Sciatic nerve (tissue), 2 donors: ENCODE data around the gene FNDC11. TPM values are rescaled to one million over a fixed set of nuclear protein-coding genes. Genes with fewer than 3 reads are reported as not detected.

Source experiments
- ATAC-seq: fragments of 200-7000 bp; cut with Tn5 transposase; one replicate; pipeline ENCODE4 v1.9.1; 2020; ENCODE audit warnings: mild to moderate bottlenecking, moderate library complexity
- DNase-seq: peaks from one replicate; pipeline ENCODE4 v3.0.0-alpha.2; 2020; ENCODE audit warnings: low spot score
- intact Hi-C: fragments of 100-400 bp; cut with DNase I; formaldehyde crosslinking; loops from one replicate; pipeline ENCODE4 v1.14.2; 2022
- total RNA-seq: library from RNA; stranded (reverse); fragmentation: NEBNext Ultra II Directional; extraction: Animal tissue kit (Norgen Biotek cat#: 25700); gene quantifications from one replicate; pipeline ENCODE4 v1.2.1, GENCODE V29; 2021
- donor health status: DM: no; HTN: no; CAD: no.
- donor health status: DM: no; HTN: no; CAD: no.

The FNDC11 gene
- total RNA-seq, 1 donor from 2014 or later, result 0.94 TPM

GRCh38 chr20:63536997-63537524, 16.9 kb upstream of the FNDC11 start, which contains the start of gene PTK6:
Gene PTK6, minus strand, starts transcription at chr20:63537376. Its CDS starts 62 bp downstream, at chr20:63537314.
- DNase-seq (no peak), ATAC-seq (peak; percentile 6)
- intact Hi-C loops, result loop anchor here (5.0 to 10.0 kb wide), 2 partner anchors 328 to 440 kb away; partner anchors contain the start of genes ABHD16B, SAMD10 and TPD52L2

DNA sequence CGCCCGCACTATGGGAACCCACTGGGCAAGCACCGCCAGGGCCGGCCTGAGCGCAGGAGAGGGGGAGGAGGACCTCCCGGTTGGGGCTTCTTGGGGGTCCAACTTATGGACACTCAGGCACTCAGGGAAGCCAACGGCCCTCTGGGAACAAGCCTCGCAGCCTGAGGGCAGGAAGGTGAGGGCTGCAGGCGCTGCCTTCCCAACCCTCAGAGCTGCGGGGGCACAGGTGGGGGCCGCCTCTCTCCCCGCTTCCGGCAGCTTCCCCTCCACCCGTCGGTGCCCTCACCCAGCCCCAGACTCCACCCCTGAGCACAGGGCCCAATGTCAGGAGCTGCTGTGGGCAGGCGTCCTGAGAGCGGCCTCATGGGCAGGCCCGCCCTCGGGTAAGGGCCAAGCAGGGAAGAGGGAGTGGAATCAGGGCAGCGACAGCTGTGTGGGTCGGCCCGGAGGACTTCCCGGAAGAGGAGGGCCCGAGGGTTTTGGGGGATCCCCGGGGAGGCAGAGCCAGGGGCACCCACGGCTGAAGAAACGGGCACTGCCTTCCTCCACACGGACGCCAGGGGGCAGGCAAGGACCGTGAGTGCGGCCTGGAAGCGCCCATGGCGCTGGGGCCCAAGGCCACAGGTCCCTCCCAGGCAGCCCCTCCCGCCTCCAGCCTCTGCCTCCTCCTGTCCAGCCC, 16.3 kb upstream of the FNDC11 start:
- peak; percentile 85 for ATAC-seq
- intact Hi-C loops, result loop anchor here (5.0 to 10.0 kb wide), 2 partner anchors 327 to 440 kb away; partner anchors contain the start of genes ABHD16B, SAMD10 and TPD52L2
- DNase-seq, result peak; percentile 89

DNA sequence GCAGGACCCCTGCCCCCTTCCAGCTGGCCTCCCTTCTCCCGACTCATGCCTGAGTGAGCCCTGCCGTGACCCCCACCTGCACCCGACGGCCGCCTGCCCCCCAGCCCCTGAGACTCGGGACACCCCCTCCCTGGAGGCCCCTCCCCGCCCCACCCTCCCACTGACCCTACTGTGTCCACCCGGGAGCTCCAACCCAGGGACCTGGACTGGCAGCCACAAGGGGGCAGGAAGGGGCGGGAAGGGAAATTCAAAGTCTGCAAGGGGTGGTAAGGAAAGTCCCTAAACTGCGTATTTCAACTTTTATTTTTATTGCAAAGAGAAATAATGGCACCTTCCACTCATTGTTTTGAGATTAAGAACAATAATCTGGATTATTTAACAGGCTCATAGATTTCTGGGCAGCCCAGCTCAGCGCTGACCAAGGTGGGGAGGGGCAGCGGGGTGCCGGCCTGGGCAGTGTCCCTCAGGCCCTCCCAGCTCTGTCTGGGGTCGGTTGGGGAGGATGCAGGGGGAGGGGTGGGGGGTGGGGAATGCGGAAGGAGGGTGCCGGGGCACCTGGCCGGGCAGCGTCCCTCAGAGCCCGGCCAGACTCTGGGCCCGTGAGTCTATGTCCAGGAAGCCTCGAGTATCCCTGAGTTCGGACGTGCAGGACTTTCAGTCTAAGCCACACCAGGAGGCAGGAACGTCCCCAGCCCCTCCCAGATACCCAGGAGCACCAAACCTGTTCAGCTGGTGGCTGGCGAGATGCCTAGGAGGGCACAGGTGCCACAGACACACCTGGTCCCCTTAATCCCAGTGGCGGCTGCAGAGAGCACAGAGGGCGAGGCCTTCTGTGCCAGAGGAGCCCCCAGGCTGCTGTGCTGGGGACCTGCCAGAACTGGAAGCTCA, 15.5 kb upstream of the FNDC11 start:
- intact Hi-C loops, result loop anchor here (5.0 to 10.0 kb wide), 2 partner anchors 326 to 439 kb away; partner anchors contain the start of genes ABHD16B, SAMD10 and TPD52L2
- DNase-seq, result no peak
- ATAC-seq, result peak; percentile 22

GRCh38 chr20:63539092-63539430, 14.9 kb upstream of the FNDC11 start:
- intact Hi-C loops, result loop anchor here (5.0 to 10.0 kb wide), 2 partner anchors 326 to 438 kb away; partner anchors contain the start of genes ABHD16B, SAMD10 and TPD52L2
- ATAC-seq, result no peak
- no peak for DNase-seq

- no peak for ATAC-seq
- intact Hi-C loops, result loop anchor here (5.0 to 10.0 kb wide), 2 partner anchors 325 to 438 kb away; partner anchors contain the start of genes ABHD16B, SAMD10 and TPD52L2
- no peak for DNase-seq
These were observed 14.3 kb upstream of the FNDC11 start for GRCh38 chr20:63539441-63540370.

DNA sequence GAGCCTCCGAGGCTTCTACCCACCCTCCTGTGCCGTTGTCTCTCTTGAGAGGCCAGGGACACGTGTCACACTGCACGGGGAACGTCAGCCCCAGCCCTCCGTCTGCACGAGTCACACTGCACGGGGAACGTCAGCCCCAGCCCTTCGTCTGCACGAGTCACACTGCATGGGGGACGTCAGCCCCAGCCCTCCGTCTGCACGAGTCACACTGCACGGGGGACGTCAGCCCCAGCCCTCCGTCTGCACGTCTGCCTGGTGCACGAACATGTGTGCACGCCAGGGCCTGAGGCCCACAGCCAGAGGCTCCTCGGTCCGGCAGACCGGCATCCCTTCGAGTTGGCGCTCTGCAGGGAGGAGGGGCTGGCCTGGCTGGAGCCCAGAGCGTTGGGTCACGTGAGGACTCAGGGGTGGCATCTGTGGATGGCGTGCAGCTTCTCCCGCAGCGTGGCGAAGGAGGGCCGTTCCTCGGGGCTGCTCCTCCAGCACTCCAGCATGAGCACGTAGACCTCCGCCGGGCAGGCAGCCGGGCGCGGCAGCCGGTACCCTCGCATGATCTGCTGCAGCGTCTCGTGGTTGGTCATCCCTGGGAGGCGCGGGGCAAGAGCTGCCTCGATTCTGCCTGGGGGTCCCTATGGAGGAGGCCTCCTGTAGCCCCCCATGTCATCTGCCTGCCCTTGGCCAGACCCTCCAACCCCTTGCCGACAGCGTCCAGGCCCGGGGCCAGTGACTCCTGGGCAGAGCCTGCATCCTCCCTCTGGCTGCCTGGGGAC, 13.4 kb upstream of the FNDC11 start:
- no peak for ATAC-seq
- intact Hi-C loops, result no loop called here
- DNase-seq, result no peak

DNA sequence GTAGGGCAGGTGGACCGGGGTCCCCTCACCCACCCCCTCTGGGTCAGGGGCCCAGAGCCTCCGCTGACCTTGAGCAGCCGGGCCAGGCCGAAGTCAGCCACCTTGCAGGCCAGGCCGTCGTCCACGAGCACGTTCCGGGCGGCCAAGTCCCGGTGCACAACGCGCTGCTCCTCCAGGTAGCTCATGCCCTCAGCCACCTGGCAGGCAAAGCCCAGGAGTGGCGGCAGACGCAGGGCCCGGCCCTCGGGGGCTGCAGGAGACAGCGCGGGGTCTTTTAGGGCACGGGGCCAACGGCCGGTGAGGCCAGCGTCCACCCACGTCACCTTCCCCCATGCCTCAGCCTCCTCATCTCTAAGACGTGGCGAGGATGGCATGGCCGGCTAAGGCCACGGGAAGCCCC, 12.6 kb upstream of the FNDC11 start:
- DNase-seq (no peak), ATAC-seq (no peak)
- intact Hi-C loops, result no loop called here

DNA sequence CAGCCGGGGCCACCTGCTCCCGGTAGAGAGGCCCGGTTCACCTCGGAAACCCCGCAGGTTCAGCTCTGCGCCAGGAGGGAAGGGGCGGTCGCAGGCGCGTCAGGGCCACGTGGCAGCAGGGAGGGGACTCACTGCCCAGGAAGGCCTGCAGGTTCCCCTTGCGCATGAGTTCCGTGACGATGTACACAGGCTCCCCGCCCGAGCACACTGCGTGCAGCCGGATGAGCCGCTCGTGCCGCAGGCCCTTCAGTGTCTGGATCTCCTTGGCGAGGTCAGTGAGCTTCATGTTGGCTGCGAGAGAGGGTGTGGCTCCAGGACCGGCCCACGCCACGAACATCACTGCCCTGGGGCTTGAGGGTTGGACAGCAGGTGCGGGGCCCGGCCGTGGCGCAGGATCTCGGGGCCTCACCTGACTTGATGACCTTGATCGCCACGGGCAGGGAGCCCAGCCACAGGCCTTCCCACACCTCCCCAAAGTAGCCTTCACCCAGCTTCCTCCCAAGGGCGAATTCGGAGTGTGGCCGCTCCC, 11.9 kb upstream of the FNDC11 start:
- DNase-seq (no peak), ATAC-seq (no peak)
- intact Hi-C loops, result no loop called here

DNA sequence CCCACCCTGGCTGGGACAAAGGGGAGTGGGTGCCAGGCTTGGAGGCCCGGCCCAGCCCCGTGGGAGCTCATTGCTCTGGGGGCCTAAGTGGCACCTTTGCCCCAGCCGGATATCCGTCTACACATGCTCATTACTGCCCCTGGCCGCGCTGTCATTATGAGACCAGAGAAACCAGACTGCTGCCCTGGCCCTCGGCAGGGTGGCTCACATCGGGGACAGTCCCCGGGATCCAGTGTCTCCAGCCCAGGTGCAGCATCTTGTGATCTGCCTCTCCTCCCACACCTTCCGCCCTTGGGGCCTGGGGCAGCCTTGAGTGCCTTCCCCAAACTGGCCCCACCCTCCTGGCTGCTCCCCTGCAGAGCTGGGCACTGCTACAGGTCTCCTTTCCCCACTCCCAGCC, 11.3 kb upstream of the FNDC11 start:
- ATAC-seq, result no peak
- intact Hi-C loops, result no loop called here
- DNase-seq, result no peak

DNA sequence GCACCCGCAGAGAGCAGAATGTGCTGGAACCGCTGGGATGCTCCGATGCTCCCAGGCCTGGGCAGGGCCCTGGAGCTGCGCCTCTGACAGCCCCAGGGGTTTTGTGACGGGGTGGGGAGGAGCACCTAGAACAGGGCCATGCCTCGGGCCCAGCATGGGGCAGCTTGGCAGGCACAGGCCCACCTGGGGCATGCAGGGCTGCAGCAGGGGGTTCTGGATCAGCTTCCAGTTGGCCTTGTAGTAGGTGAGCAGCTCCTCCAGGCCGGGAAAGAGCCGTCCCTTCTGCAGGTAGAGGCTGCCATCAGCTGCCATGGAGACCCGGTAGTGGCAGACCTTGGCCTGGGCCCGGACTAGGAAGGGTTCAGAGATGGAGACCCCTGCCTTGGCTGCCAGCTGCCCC, 10.8 kb upstream of the FNDC11 start:
- intact Hi-C loops, result no loop called here
- no peak for ATAC-seq

GRCh38 chr20:63543733-63544132, 10.2 kb upstream of the FNDC11 start:
- no peak for ATAC-seq

More for the DNA sequence above, 10.8 kb upstream of the FNDC11 start:
- no peak for DNase-seq

DNA sequence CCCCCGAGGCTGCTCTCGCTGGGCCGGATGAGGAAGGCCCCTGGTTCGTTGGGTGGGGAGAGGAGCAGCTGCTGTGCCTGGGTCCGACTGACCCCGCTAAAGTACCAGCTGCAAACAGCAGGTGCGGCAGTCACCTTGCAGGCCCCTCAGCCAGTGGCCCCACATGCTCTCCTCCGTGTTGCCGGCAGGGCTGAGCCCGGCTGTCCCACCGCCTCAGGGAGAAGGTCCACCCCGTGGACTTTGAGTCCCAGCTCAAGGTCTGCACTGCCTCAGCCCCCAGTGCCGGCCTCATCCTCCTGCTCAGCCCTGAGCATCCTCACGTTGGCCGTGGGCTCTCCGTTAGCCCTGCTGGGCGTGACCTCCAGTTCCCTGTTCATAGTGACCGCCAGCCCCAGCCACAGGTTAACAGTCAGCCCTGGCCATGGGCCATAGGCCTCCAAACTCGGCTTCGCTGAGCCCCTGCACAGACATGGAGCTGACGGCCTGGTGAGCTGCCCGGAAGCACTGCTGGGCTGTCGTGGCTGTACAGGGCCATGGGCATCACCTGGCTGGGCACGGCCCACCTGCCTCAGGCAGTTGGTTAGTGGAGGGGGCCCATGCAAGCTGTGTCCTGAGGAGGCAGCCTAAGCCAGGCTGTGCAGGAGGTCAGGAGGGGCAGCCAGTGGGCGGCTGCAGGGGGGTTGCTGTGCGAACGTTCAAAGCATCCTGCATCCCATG, 9.6 kb upstream of the FNDC11 start:
- ATAC-seq (no peak), DNase-seq (no peak)
- intact Hi-C loops, result no loop called here

More at GRCh38 chr20:63543733-63544132, 10.2 kb upstream of the FNDC11 start:
- intact Hi-C loops, result no loop called here
- no peak for DNase-seq

- DNase-seq (no peak), ATAC-seq (no peak)
- intact Hi-C loops, result no loop called here
These were observed 8.9 kb upstream of the FNDC11 start for GRCh38 chr20:63544958-63545516.

DNA sequence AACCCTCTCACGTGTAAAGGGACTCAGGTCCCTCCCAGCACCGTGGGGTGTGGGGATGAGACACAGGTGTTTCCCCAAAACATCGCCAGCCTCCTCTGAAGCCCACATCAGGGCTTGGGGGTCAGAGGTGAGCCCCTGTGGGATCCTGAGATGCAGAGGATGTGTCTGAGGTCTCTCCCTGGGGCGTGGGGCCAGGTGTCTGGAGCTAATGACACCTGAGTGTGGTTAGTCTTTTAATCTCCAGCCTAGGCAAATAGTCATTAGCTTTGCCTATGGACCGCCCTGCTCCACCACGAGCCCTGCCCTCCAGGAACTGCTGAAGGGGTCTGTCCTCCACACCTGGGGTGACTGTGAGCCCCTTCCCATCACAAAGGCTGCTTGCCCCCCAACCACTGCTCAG, 8.1 kb upstream of the FNDC11 start:
- ATAC-seq, result no peak
- intact Hi-C loops, result no loop called here
- DNase-seq, result no peak

- DNase-seq, result no peak
- intact Hi-C loops, result no loop called here
- ATAC-seq, result no peak
These were observed 7.6 kb upstream of the FNDC11 start for GRCh38 chr20:63546256-63546955.
